ENCODE data around the gene MLLT3.

The MLLT3 gene

GRCh38 chr9:20479419-20480155 is 142.7 kb downstream of the MLLT3 start:
- H3K4me3 ChIP-seq (ENCODE audit: low read depth, low read length) = no peak overlapping the region
- no peak for DNase-seq (ENCODE audit: low read depth)
- in situ Hi-C loops (cut with HindIII; ENCODE audit: low sequenced_read_pairs) = loop anchor here (10.0 kb wide), 1 partner anchor 65 kb away; no protein-coding TSS in a partner anchor
- TF ChIP-seq CTCF (IDR thresholded peaks at IDR 0.05; ENCODE audit: low read depth, low read length, missing control alignments) = no peak

- no peak for DNase-seq (ENCODE audit: low read depth)
- in situ Hi-C loops (cut with HindIII; ENCODE audit: low sequenced_read_pairs) = loop anchor here (10.0 kb wide), 1 partner anchor 64 kb away; no protein-coding TSS in a partner anchor
- no peak for TF ChIP-seq CTCF (IDR thresholded peaks at IDR 0.05; ENCODE audit: low read depth, low read length, missing control alignments)
- H3K4me3 ChIP-seq (ENCODE audit: low read depth, low read length) = no peak overlapping the region
Measured at GRCh38 chr9:20478786-20479185, 143.5 kb downstream of the MLLT3 start.

- TF ChIP-seq CTCF (IDR thresholded peaks at IDR 0.05; ENCODE audit: low read depth, low read length, missing control alignments) = no peak
- in situ Hi-C loops (cut with HindIII; ENCODE audit: low sequenced_read_pairs) = loop anchor here (10.0 kb wide), 1 partner anchor 63 kb away; no protein-coding TSS in a partner anchor
- peak; percentile 12 for DNase-seq (ENCODE audit: low read depth)
- no peak overlapping the region for H3K4me3 ChIP-seq (ENCODE audit: low read depth, low read length)
Measured at GRCh38 chr9:20477940-20478620, 144.2 kb downstream of the MLLT3 start.

- H3K4me3 ChIP-seq (ENCODE audit: low read depth, low read length) = no peak overlapping the region
Measured at GRCh38 chr9:20476912-20477521, 145.3 kb downstream of the MLLT3 start.

GRCh38 chr9:20474496-20474895 is 147.8 kb downstream of the MLLT3 start:
- DNase-seq (ENCODE audit: low read depth) = no peak
- in situ Hi-C loops (cut with HindIII; ENCODE audit: low sequenced_read_pairs) = loop anchor here (10.0 kb wide), 1 partner anchor 60 kb away; no protein-coding TSS in a partner anchor
- no peak for TF ChIP-seq CTCF (IDR thresholded peaks at IDR 0.05; ENCODE audit: low read depth, low read length, missing control alignments)
- no peak overlapping the region for H3K4me3 ChIP-seq (ENCODE audit: low read depth, low read length)

More at GRCh38 chr9:20476912-20477521, 145.3 kb downstream of the MLLT3 start:
- DNase-seq (ENCODE audit: low read depth) = peak; percentile 5
- in situ Hi-C loops (cut with HindIII; ENCODE audit: low sequenced_read_pairs) = loop anchor here (10.0 kb wide), 1 partner anchor 62 kb away; no protein-coding TSS in a partner anchor
- no peak for TF ChIP-seq CTCF (IDR thresholded peaks at IDR 0.05; ENCODE audit: low read depth, low read length, missing control alignments)

- H3K4me3 ChIP-seq (ENCODE audit: low read depth, low read length) = no peak overlapping the region
- TF ChIP-seq CTCF (IDR thresholded peaks at IDR 0.05; ENCODE audit: low read depth, low read length, missing control alignments) = no peak
- in situ Hi-C loops (cut with HindIII; ENCODE audit: low sequenced_read_pairs) = loop anchor here (10.0 kb wide), 1 partner anchor 59 kb away; no protein-coding TSS in a partner anchor
- no peak for DNase-seq (ENCODE audit: low read depth)
Measured at GRCh38 chr9:20473515-20474013, 148.7 kb downstream of the MLLT3 start.
